ENCODE data around the gene MCCC2. TPM values are rescaled to one million over a fixed set of nuclear protein-coding genes. Genes with fewer than 3 reads are reported as not detected.

The MCCC2 gene
- total and polyA plus RNA-seq, 10 of the 15 experiments (the other 5 are each of a cell fraction or from before 2014, with no cell fraction given), result 22.2 to 106 (median 77.7) TPM

DNA sequence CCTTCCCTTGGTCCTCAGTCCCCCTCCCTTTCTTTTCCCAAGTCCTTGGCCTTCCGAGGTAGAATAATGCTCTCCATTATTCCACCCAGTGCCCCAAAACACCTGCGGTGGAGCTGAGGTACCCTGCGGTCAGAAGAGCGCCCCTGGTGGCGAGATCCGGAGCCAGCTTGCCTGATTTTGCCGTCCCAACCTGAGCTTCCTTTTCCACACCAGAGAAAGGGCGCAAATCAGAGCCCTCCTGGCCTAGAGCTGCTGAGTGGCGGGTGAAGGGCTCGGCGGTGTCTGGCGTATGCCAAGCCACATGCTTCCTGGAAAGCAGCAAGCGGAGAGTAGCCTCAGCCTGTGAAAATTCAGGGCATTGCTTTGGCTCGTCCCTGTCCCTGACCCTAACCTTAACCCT lies 110.8 kb downstream of the MCCC2 start:
- in situ Hi-C loops (cut with MboI) (no loop called here), intact Hi-C loops (cut with micrococcal nuclease; ENCODE audit: unreplicated experiment) (no loop called here)
- no peaks in the 10 kb centered on the region for H3K79me2 ChIP-seq (ENCODE audit: control insufficient read depth, insufficient read depth, low read length)
- ATAC-seq (no peak), FAIRE-seq (no peak), DNase-seq (ENCODE audit: low read depth, low spot score) (no peak)
- no peaks in the 10 kb centered on the region for H3K36me3 ChIP-seq (ENCODE audit: control insufficient read depth in 2 of 2, insufficient read depth in 2 of 2, low read length in 1 of 2)
- no peak overlapping the region for H3K4me2 ChIP-seq (ENCODE audit: control insufficient read depth, insufficient read depth)
- TF ChIP-seq CHD1 (IDR thresholded peaks at IDR 0.05; ENCODE audit: low read depth, low read length) (no peak), NR2C2 (IDR thresholded peaks at IDR 0.05; ENCODE audit: borderline replicate concordance, control insufficient read depth, insufficient read length, low read depth) (no peak)
- TF ChIP-seq, protein P1, sequence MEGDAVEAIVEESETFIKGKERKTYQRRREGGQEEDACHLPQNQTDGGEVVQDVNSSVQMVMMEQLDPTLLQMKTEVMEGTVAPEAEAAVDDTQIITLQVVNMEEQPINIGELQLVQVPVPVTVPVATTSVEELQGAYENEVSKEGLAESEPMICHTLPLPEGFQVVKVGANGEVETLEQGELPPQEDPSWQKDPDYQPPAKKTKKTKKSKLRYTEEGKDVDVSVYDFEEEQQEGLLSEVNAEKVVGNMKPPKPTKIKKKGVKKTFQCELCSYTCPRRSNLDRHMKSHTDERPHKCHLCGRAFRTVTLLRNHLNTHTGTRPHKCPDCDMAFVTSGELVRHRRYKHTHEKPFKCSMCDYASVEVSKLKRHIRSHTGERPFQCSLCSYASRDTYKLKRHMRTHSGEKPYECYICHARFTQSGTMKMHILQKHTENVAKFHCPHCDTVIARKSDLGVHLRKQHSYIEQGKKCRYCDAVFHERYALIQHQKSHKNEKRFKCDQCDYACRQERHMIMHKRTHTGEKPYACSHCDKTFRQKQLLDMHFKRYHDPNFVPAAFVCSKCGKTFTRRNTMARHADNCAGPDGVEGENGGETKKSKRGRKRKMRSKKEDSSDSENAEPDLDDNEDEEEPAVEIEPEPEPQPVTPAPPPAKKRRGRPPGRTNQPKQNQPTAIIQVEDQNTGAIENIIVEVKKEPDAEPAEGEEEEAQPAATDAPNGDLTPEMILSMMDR (IDR thresholded peaks at IDR 0.05 in 2 of 3, conservative IDR thresholded peaks at IDR 0.05 in 1 of 3; ENCODE audit: control insufficient read depth in 2 of 3, extremely low read depth in 1 of 3, insufficient read depth in 1 of 3, low read depth in 3 of 3, low read length in 3 of 3), result peak in 2 of 3 experiments; percentile 41 to 53; a peak in 3 of 6 replicates
- RAD21 ChIA-PET (ENCODE audit: unreplicated experiment), result no interaction called here
- CTCF ChIA-PET, result interaction anchor here (0.7 to 2.5 kb wide), 6 partner anchors 9 to 321 kb away, joined by 3 to 9 read pairs (median 3); no protein-coding TSS in a partner anchor
- H4K20me1 ChIP-seq (ENCODE audit: control insufficient read depth, insufficient read depth), result no peaks in the 10 kb centered on the region
- no peaks in the 10 kb centered on the region for H3K4me1 ChIP-seq (ENCODE audit: control insufficient read depth, insufficient read depth, low read length)
- H3K9me3 ChIP-seq (replicated peaks; ENCODE audit: control insufficient read depth, insufficient read depth, low read length), result no peaks in the 10 kb centered on the region
- SMC1A ChIA-PET (ENCODE audit: uncharacterized antibody, unreplicated experiment), result no interaction called here
- no peak overlapping the region for H3K4me3 ChIP-seq
- H2AFZ ChIP-seq (ENCODE audit: control insufficient read depth, low read depth, low read length), result no peak overlapping the region
- no peak overlapping the region for H3K27ac ChIP-seq (ENCODE audit: control insufficient read depth, insufficient read depth)
- WGBS (ENCODE audit: insufficient coverage, insufficient replicate concordance, low lambda C conversion rate, missing lambda C conversion rate), result 66% methylated on average over 14 of the region's 14 CpGs
- H3K27me3 ChIP-seq (replicated peaks in 1 of 2; ENCODE audit: control insufficient read depth in 2 of 2, insufficient read depth in 2 of 2, low read length in 1 of 2), result peaks cover 0 to 2% of the 10 kb centered on the region in 2 experiments; a peak in 2 of 4 replicates
- no peak overlapping the region for H3K9ac ChIP-seq (ENCODE audit: control insufficient read depth, insufficient read depth, low read length)
- POLR2A ChIA-PET, result no interaction called here
- no TSS peak for BruUV-seq (replicated peaks)

DNA sequence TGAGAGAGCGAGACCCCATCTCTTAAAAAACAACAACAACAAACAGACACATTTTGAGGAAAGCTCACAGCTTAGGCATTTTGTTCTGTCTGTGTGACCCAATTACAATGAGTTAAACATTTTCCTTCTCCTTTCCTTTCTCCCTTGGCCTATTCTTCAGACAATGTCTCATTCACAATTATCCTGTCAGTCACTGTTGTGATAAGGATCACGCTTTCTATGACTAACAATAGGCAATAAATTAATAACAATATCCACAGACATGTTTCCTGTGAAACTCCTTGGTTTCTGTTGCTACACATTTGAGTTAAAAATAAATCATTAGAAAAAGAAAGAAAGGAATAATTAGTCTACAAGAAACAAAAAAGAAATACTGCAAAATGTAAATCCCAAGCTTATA lies 112.1 kb downstream of the MCCC2 start:
- no peak for DNase-seq (ENCODE audit: low read depth, low spot score)
- no peak overlapping the region for H3K4me3 ChIP-seq
- in situ Hi-C loops (cut with MboI) (no loop called here), intact Hi-C loops (cut with micrococcal nuclease; ENCODE audit: unreplicated experiment) (no loop called here)
- H3K9me3 ChIP-seq (replicated peaks; ENCODE audit: control insufficient read depth, insufficient read depth, low read length), result no peaks in the 10 kb centered on the region
- no peak for TF ChIP-seq SRF (IDR thresholded peaks at IDR 0.05; ENCODE audit: low read depth in 2 of 2, low read length in 2 of 2)
- TF ChIP-seq HDAC2 (IDR thresholded peaks at IDR 0.05), result no peak
- TF ChIP-seq RFX5 (IDR thresholded peaks at IDR 0.05; ENCODE audit: low read depth, low read length), result no peak
- TF ChIP-seq SUPT20H (IDR thresholded peaks at IDR 0.05; ENCODE audit: borderline replicate concordance, control insufficient read depth, low read depth, low read length), result no peak
- no peak for TF ChIP-seq NKRF (conservative IDR thresholded peaks at IDR 0.05)
- no peak for TF ChIP-seq ZNF207 (IDR thresholded peaks at IDR 0.05; ENCODE audit: borderline replicate concordance)
- no peaks in the 10 kb centered on the region for H3K79me2 ChIP-seq (ENCODE audit: control insufficient read depth, insufficient read depth, low read length)
- ATAC-seq, result no peak
- ChIA-PET SMC1A (ENCODE audit: uncharacterized antibody, unreplicated experiment) (no interaction called here), POLR2A (no interaction called here), CTCF (interaction anchor here (0.6 to 2.5 kb wide), 5 partner anchors 16 to 320 kb away, joined by 3 to 9 read pairs (median 3); no protein-coding TSS in a partner anchor), RAD21 (ENCODE audit: unreplicated experiment) (no interaction called here)
- H3K27ac ChIP-seq (ENCODE audit: control insufficient read depth, insufficient read depth), result no peak overlapping the region
- H3K36me3 ChIP-seq (ENCODE audit: control insufficient read depth in 2 of 2, insufficient read depth in 2 of 2, low read length in 1 of 2), result no peaks in the 10 kb centered on the region
- no peaks in the 10 kb centered on the region for H4K20me1 ChIP-seq (ENCODE audit: control insufficient read depth, insufficient read depth)
- no peak overlapping the region for H2AFZ ChIP-seq (ENCODE audit: control insufficient read depth, low read depth, low read length)
- BruUV-seq (replicated peaks), result no TSS peak
- peaks cover 0 to under 1% of the 10 kb centered on the region in 2 experiments; a peak in 2 of 4 replicates for H3K27me3 ChIP-seq (replicated peaks in 1 of 2; ENCODE audit: control insufficient read depth in 2 of 2, insufficient read depth in 2 of 2, low read length in 1 of 2)
- no peak for FAIRE-seq
- H3K4me1 ChIP-seq (ENCODE audit: control insufficient read depth, insufficient read depth, low read length), result no peaks in the 10 kb centered on the region
- 38% methylated on average over 2 of the region's 2 CpGs for WGBS (ENCODE audit: insufficient coverage, insufficient replicate concordance, low lambda C conversion rate, missing lambda C conversion rate)
- H3K4me2 ChIP-seq (ENCODE audit: control insufficient read depth, insufficient read depth), result no peak overlapping the region
- no peak overlapping the region for H3K9ac ChIP-seq (ENCODE audit: control insufficient read depth, insufficient read depth, low read length)
